Measurements from ENCODE around the gene UNC5B. TPM values are rescaled to one million over a fixed set of nuclear protein-coding genes. Genes with fewer than 3 reads are reported as not detected.
A peak's percentile ranks its signal among the peaks of the same experiment; 100 is the strongest.

UNC5B gene
- total RNA-seq, 6 donors from 2014 or later: 8.4 to 27.7 (median 20.5) TPM

GRCh38 chr10:71265201-71265575 is 52.8 kb downstream of the UNC5B start:
- WGBS, 2 donors: 76 to 85% methylated on average over 4 to 9 of the region's 9 CpGs
- H3K27ac ChIP-seq: no peak overlapping the region
- ATAC-seq (ENCODE audit: low FRiP score in 2 of 2): no peak

GRCh38 chr10:71265618-71266146 is 53.3 kb downstream of the UNC5B start:
- TF ChIP-seq POLR2AphosphoS5 (IDR thresholded peaks at IDR 0.05) (no peak), POLR2A (IDR thresholded peaks at IDR 0.05) (no peak), EP300 (IDR thresholded peaks at IDR 0.05) (no peak), CTCF (IDR thresholded peaks at IDR 0.05) (no peak)
- no peaks in the 10 kb centered on the region for H3K27me3 ChIP-seq
- 68 to 80% methylated on average over 3 to 9 of the region's 9 CpGs for WGBS, 2 donors
- H3K9me3 ChIP-seq: no peaks in the 10 kb centered on the region
- ATAC-seq (ENCODE audit: low FRiP score in 2 of 2): no peak
- H3K4me3 ChIP-seq: no peak overlapping the region
- peak in 1 of 2 donors; percentile 53 for DNase-seq
- peaks cover 17 to 35% (median 19%) of the 10 kb centered on the region in 4 donors for H3K4me1 ChIP-seq
- no peaks in the 10 kb centered on the region for H3K36me3 ChIP-seq
- H3K27ac ChIP-seq: no peak overlapping the region

More at GRCh38 chr10:71265201-71265575, 52.8 kb downstream of the UNC5B start:
- no peaks in the 10 kb centered on the region for H3K27me3 ChIP-seq
- no peak overlapping the region for H3K4me3 ChIP-seq
- no peak for DNase-seq
- TF ChIP-seq POLR2A (IDR thresholded peaks at IDR 0.05) (no peak), POLR2AphosphoS5 (IDR thresholded peaks at IDR 0.05) (no peak), CTCF (IDR thresholded peaks at IDR 0.05) (no peak), EP300 (IDR thresholded peaks at IDR 0.05) (no peak)
- no peaks in the 10 kb centered on the region for H3K9me3 ChIP-seq
- H3K36me3 ChIP-seq: no peaks in the 10 kb centered on the region
- H3K4me1 ChIP-seq: peaks cover 22 to 37% (median 24%) of the 10 kb centered on the region in 4 donors

GRCh38 chr10:71266147-71266917 is 54.0 kb downstream of the UNC5B start:
- ATAC-seq (ENCODE audit: low FRiP score in 2 of 2) (peak in 1 of 2 donors; percentile 77), DNase-seq (peak; percentile 59 to 81)
- Histone ChIP-seq H3K36me3 (no peaks in the 10 kb centered on the region), H3K9me3 (no peaks in the 10 kb centered on the region), H3K27ac (no peak overlapping the region), H3K4me3 (no peak overlapping the region), H3K27me3 (no peaks in the 10 kb centered on the region), H3K4me1 (peaks cover 13 to 32% (median 16%) of the 10 kb centered on the region in 4 donors)
- 61 to 79% methylated on average over 11 to 18 of the region's 18 CpGs for whole genome bisulfite sequencing, 2 donors
- TF ChIP-seq POLR2AphosphoS5 (IDR thresholded peaks at IDR 0.05) (no peak), EP300 (IDR thresholded peaks at IDR 0.05) (no peak), POLR2A (IDR thresholded peaks at IDR 0.05) (no peak), CTCF (IDR thresholded peaks at IDR 0.05) (no peak)

- Histone ChIP-seq H3K4me1 (peaks cover 16 to 38% (median 17%) of the 10 kb centered on the region in 4 donors), H3K4me3 (no peak overlapping the region), H3K9me3 (no peaks in the 10 kb centered on the region), H3K36me3 (no peaks in the 10 kb centered on the region), H3K27me3 (no peaks in the 10 kb centered on the region), H3K27ac (no peak overlapping the region)
- ATAC-seq (ENCODE audit: low FRiP score in 2 of 2): no peak
- no peak for DNase-seq
- TF ChIP-seq CTCF (IDR thresholded peaks at IDR 0.05) (no peak), POLR2AphosphoS5 (IDR thresholded peaks at IDR 0.05) (no peak), EP300 (IDR thresholded peaks at IDR 0.05) (no peak), POLR2A (IDR thresholded peaks at IDR 0.05) (no peak)
- WGBS, 2 donors: 84 to 92% methylated on average over 8 of the region's 8 CpGs
Measured at GRCh38 chr10:71266918-71267442, 54.6 kb downstream of the UNC5B start.

All from upper lobe of left lung (tissue), 6 donors.